Fibroblast of lung (primary cell): ENCODE data around the gene PAX7. TPM values are rescaled to one million over a fixed set of nuclear protein-coding genes. Genes with fewer than 3 reads are reported as not detected.

Experiments
- DNase-seq, 2 donors: peaks; one replicate each; pipeline versions ENCODE4 v3.0.0 to v3.0.0-alpha.2; 2010; ENCODE audit warnings: low read depth in 2 of 2
- H2AFZ ChIP-seq: 2 replicates; pipeline ENCODE4 v1.5.1; 2012; ENCODE audit warnings: low read length, control low read depth, inconsistent platforms
- H3K27ac ChIP-seq: 2 replicates; pipeline ENCODE4 v1.5.1; 2011; ENCODE audit warnings: low read length, control low read depth; ENCODE audit not compliant: insufficient read depth
- H3K27me3 ChIP-seq: 2 replicates; pipeline ENCODE4 v1.5.1; 2011; ENCODE audit warnings: mild to moderate bottlenecking, low read length; ENCODE audit not compliant: control insufficient read depth, insufficient read depth
- H3K36me3 ChIP-seq: 2 replicates; pipeline ENCODE4 v1.5.1; 2011; ENCODE audit warnings: low read length; ENCODE audit not compliant: control insufficient read depth, insufficient read depth
- H3K4me1 ChIP-seq: 2 replicates; pipeline ENCODE4 v1.5.1; 2011; ENCODE audit warnings: low read length; ENCODE audit not compliant: control insufficient read depth, insufficient read depth; ENCODE audit errors: extremely low read depth
- H3K4me2 ChIP-seq: 2 replicates; pipeline ENCODE4 v1.5.1; 2011; ENCODE audit warnings: low read length, control low read depth; ENCODE audit not compliant: insufficient read depth; ENCODE audit errors: extremely low read depth
- H3K4me3 ChIP-seq, 4 experiments: fragments of 200-600 bp in 1 of 4; sonication (generic) in 1 of 4; replicated peaks in 1 of 4; 2 replicates each; pipeline ENCODE4 v1.5.1; 2011 to 2016; ENCODE audit warnings: low read length in 4 of 4, low read depth in 3 of 4, mild to moderate bottlenecking in 3 of 4, control low read depth in 2 of 4, inconsistent platforms in 1 of 4, mixed read lengths in 1 of 4; ENCODE audit not compliant: insufficient read depth in 1 of 4; ENCODE audit errors: control extremely low read depth in 1 of 4
- H3K79me2 ChIP-seq: 2 replicates; pipeline ENCODE4 v1.5.1; 2012; ENCODE audit warnings: mild to moderate bottlenecking, low read length, inconsistent platforms; ENCODE audit not compliant: control insufficient read depth, insufficient read depth
- H3K9ac ChIP-seq: 2 replicates; pipeline ENCODE4 v1.5.1; 2011; ENCODE audit warnings: mild to moderate bottlenecking, low read length, control low read depth; ENCODE audit not compliant: insufficient read depth
- H3K9me3 ChIP-seq: 2 replicates; pipeline ENCODE4 v1.5.1; 2012; ENCODE audit warnings: low read depth, low read length; ENCODE audit not compliant: control insufficient read depth, insufficient read depth
- H4K20me1 ChIP-seq: 2 replicates; pipeline ENCODE4 v1.5.1; 2011; ENCODE audit warnings: low read length; ENCODE audit not compliant: control insufficient read depth, insufficient read depth; ENCODE audit errors: extremely low read depth
- CTCF ChIP-seq, 2 donors: IDR thresholded peaks in 1 of 2; conservative IDR thresholded peaks in 1 of 2; 1 replicate in 1 of 2; 2 replicates in 1 of 2; pipeline ENCODE4 v1.5.1; 2011 to 2012; ENCODE audit warnings: low read length in 2 of 2, control low read depth in 1 of 2, inconsistent platforms in 1 of 2, low read depth in 1 of 2, mild to moderate bottlenecking in 1 of 2
- EZH2 ChIP-seq: IDR thresholded peaks from 2 replicates; pipeline ENCODE4 v1.5.1; 2012; ENCODE audit warnings: low read length, control low read depth, mild to moderate bottlenecking; ENCODE audit errors: missing control alignments
- polyA plus RNA-seq, 2 donors: library from polyadenylated mRNA; depleted of rRNA in 1 of 2; stranded (reverse) in 1 of 2; unstranded in 1 of 2; fragments of >200 nt; gene quantifications; 2 replicates each; pipeline ENCODE4 v1.2.1, GENCODE V29; 2011 to 2012; ENCODE audit warnings: missing spikeins in 1 of 2
- total RNA-seq: library from RNA; depleted of rRNA; stranded (reverse); fragments of >200 nt; gene quantifications from 2 replicates; pipeline ENCODE4 v1.2.1, GENCODE V29; 2014

The PAX7 gene
- total and polyA plus RNA-seq, 2 donors (not counting 1 experiment from before 2014, with no cell fraction given) = not detected

GRCh38 chr1:18794561-18794960, 163.9 kb downstream of the PAX7 start:
- Histone ChIP-seq H3K4me3 (no peak overlapping the region), H3K36me3 (no peaks in the 10 kb centered on the region), H3K9ac (no peak overlapping the region), H3K27me3 (no peaks in the 10 kb centered on the region), H3K4me2 (no peak overlapping the region), H3K4me1 (no peaks in the 10 kb centered on the region), H3K27ac (no peak overlapping the region), H4K20me1 (no peaks in the 10 kb centered on the region), H2AFZ (no peak overlapping the region), H3K79me2 (no peaks in the 10 kb centered on the region), H3K9me3 (no peaks in the 10 kb centered on the region)
- no peak for DNase-seq
- TF ChIP-seq EZH2 = no peak
- no peak for TF ChIP-seq CTCF (conservative IDR thresholded peaks at IDR 0.05 in 1 of 2, IDR thresholded peaks at IDR 0.05 in 1 of 2; ENCODE audit: low read depth in 1 of 2, low read length in 2 of 2)

- no peak overlapping the region for H3K27ac ChIP-seq
- H2AFZ ChIP-seq = no peak overlapping the region
- H3K9ac ChIP-seq = no peak overlapping the region
- no peaks in the 10 kb centered on the region for H3K79me2 ChIP-seq
- no peak for TF ChIP-seq CTCF (conservative IDR thresholded peaks at IDR 0.05 in 1 of 2, IDR thresholded peaks at IDR 0.05 in 1 of 2; ENCODE audit: low read depth in 1 of 2, low read length in 2 of 2)
- TF ChIP-seq EZH2 = no peak
- H3K27me3 ChIP-seq = no peaks in the 10 kb centered on the region
- no peak overlapping the region for H3K4me2 ChIP-seq
- no peaks in the 10 kb centered on the region for H3K4me1 ChIP-seq
- DNase-seq = no peak
- no peaks in the 10 kb centered on the region for H3K36me3 ChIP-seq
- no peaks in the 10 kb centered on the region for H4K20me1 ChIP-seq
- no peak overlapping the region for H3K4me3 ChIP-seq
- no peaks in the 10 kb centered on the region for H3K9me3 ChIP-seq
Observed at GRCh38 chr1:18795002-18795689, 164.5 kb downstream of the PAX7 start.

GRCh38 chr1:18796950-18797349, 166.3 kb downstream of the PAX7 start:
- Histone ChIP-seq H3K9ac (no peak overlapping the region), H3K4me1 (no peaks in the 10 kb centered on the region), H3K79me2 (no peaks in the 10 kb centered on the region), H3K4me3 (no peak overlapping the region), H3K9me3 (no peaks in the 10 kb centered on the region), H3K27me3 (no peaks in the 10 kb centered on the region), H3K4me2 (no peak overlapping the region), H4K20me1 (no peaks in the 10 kb centered on the region), H3K27ac (no peak overlapping the region), H3K36me3 (no peaks in the 10 kb centered on the region), H2AFZ (no peak overlapping the region)
- TF ChIP-seq EZH2 (no peak), CTCF (conservative IDR thresholded peaks at IDR 0.05 in 1 of 2, IDR thresholded peaks at IDR 0.05 in 1 of 2; ENCODE audit: low read depth in 1 of 2, low read length in 2 of 2) (no peak)
- no peak for DNase-seq

Other genes with a start within 250 kb of the PAX7 start
- not detected in 2 replicates for gene KLHDC7A, start 149.9 kb upstream of the PAX7 start, total RNA-seq
- gene KLHDC7A, start 149.9 kb upstream of the PAX7 start, polyA plus RNA-seq = not detected in 2 replicates
- gene TAS1R2, start 228.8 kb downstream of the PAX7 start, total RNA-seq = not detected in 2 replicates
- not detected in 2 replicates for gene TAS1R2, start 228.8 kb downstream of the PAX7 start, polyA plus RNA-seq